ENCODE data around the gene NMNAT3.

Gene NMNAT3

GRCh38 chr3:139541532-139542288, 136.1 kb downstream of the NMNAT3 start:
- DNase-seq (ENCODE audit: low spot score): no peak

DNA sequence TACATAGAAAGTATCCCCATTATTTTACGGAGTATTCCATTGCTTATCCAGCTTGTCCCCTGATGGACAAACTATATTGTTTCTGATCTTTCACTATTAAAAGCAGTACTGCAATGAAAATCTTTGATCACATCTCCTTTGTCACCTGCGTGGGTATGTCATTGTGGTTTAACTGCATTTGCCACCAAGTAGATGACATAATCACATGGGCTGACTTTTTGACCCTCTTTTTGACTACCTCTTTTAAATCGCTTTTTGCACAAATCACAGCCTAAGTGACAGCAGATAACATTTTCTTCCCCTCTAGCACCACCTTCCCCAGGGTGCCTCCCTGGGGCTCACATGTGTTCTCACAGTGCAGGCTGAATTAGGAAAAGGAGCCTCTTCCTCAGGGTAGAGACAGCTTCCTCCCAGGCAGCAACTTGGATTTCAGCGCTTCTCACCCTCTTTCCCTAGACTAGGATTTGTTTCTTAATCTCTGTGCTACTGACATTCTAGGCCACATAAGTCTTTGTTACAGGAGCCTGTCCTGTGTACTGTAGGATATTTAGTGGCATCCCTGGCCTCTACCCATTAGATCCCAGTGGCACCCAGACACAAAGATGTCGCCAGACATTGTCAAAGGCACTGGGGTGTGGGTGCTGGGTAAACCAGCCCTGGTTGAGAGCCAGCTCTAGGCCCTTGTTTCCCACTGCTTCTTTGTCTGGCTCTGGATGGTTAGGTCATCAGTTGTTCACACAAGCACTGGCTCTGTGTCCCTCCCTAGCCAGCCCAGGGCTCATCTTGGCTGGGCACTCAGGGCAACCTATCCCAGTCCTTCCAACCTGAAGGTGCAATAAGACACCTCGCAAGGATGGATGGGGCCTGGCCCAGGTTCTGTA, 136.9 kb downstream of the NMNAT3 start:
- no peak for DNase-seq (ENCODE audit: low spot score)

DNA sequence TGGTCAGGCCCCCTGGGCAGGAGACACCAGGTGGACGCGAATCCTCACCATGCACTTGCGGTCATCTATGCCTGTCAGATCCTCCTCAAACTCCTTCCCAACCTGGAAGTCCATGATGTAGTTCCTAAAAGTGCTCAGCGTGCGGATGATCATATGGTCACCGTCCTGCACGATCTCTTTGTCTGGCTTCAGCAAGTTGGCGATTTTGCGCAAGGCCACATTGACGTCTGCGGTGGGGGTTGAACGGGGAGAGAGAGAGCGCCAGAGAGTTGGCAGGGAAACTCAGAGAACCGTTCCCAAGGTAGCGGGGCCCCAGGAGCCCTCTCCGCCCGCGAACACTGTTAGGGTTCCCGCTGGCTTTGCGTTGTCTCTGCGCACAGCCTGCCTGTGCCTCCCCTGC, 139.0 kb downstream of the NMNAT3 start:
- DNase-seq (ENCODE audit: low spot score): no peak

GRCh38 chr3:139537795-139538621, 139.8 kb downstream of the NMNAT3 start:
- DNase-seq (ENCODE audit: low spot score): peak; percentile 45

- peak; percentile 58 for DNase-seq (ENCODE audit: low spot score)
Measured at GRCh38 chr3:139537361-139537760, 140.4 kb downstream of the NMNAT3 start.

DNA sequence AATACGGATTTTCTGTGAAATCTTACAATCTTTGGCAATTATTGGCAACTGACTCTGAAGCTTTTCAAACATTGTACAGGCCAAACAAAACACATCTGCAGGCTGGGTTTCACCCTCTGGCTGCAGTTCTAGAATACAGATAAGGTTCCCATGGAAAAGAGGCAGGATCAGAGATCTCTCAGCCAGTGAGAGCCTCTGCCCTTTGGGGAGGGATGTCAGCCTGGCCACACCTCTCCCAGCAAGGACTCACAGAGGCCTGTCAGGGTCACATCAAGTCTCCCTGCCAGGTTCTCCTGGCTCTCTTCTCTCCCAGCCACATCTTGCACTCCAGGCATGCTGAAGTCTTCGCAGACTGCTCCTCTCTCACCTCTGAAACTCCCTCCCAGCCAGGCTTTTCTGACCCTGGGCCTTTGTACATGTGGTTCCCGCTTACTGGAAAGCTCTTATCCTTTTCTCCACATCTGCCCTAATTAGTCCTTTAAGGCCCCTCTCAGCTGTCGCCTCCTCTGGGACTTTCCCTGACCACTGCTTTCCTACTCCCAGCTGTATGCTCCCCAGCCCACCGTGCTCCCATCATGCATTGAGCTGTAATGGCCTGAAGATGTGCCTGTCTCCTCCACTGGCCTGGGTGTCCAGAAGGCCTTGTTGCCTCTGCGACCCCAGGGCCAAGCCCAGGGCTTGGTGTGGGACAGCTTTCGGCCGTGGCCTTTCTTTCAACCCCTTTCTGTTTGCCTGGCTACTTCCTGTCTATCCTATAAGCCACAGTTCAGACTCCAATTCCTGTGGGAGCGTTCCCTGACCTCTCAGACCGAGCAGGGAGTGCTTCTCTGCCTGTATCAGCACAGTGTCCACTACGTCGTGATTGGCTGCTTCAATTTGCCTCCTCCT, 142.5 kb downstream of the NMNAT3 start:
- no peak for DNase-seq (ENCODE audit: low spot score)

- DNase-seq (ENCODE audit: low spot score): peak; percentile 63
Measured at GRCh38 chr3:139534455-139534812, 143.3 kb downstream of the NMNAT3 start.

DNA sequence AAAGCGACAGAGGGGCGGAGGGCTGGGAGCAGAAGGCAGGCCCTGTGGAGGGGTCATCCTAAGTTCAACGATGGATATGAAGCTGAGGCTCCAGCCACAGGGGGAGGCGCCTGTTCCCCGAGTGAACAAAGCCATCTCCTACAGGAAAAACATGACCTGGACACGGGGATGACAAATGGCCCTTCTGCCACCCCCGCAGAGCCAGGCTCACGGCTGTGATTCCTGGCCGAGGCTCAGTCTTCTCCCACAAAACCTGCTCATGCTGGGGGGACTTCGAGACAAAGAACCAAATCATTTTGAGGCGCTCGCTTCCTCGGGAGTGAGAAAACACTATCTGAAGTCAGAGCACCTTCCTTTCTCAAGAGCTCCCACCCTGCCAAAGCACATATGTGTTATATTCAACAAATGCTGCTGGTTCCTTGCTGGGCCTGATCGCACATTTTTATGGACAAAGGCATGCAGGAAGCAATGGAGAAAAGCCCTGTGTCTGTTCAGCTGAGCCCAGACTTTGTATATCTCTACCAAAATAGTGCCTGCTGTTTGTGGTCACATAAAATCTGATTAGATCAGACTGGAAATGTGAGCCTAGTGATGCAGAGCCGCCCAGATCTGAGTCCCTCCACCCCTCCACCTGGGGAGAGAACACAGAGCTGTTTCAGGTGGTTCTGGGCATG, 143.9 kb downstream of the NMNAT3 start:
- peak; percentile 64 for DNase-seq (ENCODE audit: low spot score)

- DNase-seq (ENCODE audit: low spot score): no peak
Measured at GRCh38 chr3:139532976-139533375, 144.8 kb downstream of the NMNAT3 start.

DNA sequence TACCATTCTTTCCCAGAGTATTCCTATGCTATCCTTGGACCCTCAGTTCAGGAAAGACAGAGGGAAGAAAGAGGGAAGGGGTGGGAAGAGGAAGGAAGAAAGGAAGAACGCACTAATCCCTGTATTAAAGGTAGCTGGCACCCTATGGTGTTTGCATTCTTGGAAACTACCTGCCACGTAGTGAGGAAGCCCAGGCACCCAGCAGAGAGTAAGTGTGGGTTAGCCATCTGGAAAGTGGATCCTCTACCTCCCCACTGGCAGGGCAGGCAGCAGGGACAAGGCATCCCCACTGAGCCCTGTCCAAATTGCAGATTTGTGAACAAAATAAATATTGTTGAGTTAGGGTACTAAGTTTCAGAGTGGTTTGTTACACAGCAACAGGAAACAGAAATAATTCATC, 147.1 kb downstream of the NMNAT3 start:
- DNase-seq (ENCODE audit: low spot score): no peak

- no peak for DNase-seq (ENCODE audit: low spot score)
Measured at GRCh38 chr3:139529662-139530061, 148.1 kb downstream of the NMNAT3 start.

- no peak for DNase-seq (ENCODE audit: low spot score)
Measured at GRCh38 chr3:139528924-139529323, 148.8 kb downstream of the NMNAT3 start.

DNA sequence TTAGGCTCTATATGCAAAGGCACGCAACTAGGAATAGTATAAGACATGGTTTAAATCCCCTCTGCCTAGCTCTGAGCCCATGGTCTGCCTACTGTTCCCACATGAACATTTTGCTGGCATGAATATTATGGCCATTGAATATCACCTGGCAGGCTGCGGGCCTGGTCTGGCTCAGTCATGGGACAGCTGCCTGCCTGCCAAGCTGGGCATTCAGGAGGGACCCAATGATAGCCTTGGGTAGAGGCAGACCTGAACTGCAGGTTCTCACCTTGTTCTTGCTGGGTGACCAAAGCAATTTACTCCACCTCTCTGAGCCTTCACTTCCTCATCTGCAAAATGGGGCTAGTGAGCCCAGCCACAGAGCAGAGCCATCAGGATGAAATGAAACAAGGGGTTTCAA, 149.5 kb downstream of the NMNAT3 start:
- no peak for DNase-seq (ENCODE audit: low spot score)

- DNase-seq (ENCODE audit: low spot score): no peak
Measured at GRCh38 chr3:139527265-139527664, 150.5 kb downstream of the NMNAT3 start.

- no peak for DNase-seq (ENCODE audit: low spot score)
Measured at GRCh38 chr3:139526146-139526545, 151.6 kb downstream of the NMNAT3 start.

GRCh38 chr3:139524841-139525636, 152.7 kb downstream of the NMNAT3 start:
- no peak for DNase-seq (ENCODE audit: low spot score)

DNA sequence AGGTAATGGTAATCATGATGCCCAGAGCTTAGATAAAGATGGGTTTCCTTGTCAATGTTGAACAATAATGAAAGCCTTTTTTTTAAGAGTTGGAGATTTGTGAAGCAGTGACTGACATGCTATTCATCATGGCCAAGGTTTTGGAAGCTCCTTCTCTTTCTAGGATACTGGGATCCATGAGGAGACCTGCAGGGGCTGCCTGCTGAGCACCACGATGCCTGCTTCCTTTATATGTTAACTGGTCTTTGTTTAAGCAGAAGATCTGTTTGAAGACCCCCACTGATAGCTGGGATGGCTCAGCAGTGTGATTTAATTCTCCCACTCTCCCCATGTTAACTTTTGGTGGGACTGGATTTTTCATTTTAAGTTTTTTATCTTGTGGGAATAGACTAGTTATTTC, 154.1 kb downstream of the NMNAT3 start:
- DNase-seq (ENCODE audit: low spot score): no peak

DNA sequence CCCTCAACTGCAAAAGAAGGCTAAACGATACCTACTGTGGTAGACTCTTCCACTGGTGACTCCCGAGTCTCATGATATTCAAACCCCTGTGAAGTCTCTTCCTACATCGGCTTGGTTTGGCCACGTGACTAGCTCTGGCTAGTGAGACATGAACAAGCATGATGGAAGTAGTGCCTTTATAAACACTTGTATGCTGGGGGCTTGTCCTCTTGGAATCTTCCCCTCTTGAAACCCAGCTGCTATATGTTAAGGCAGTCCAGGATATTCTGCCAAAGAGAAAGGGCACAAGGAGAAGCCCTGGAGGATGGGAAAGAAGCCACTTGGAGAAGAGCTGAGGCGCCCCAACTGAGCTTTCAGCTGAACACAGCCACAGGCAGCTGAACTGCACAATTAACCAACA, 154.6 kb downstream of the NMNAT3 start:
- DNase-seq (ENCODE audit: low spot score): no peak

GRCh38 chr3:139522421-139522820, 155.4 kb downstream of the NMNAT3 start:
- DNase-seq (ENCODE audit: low spot score): no peak

DNA sequence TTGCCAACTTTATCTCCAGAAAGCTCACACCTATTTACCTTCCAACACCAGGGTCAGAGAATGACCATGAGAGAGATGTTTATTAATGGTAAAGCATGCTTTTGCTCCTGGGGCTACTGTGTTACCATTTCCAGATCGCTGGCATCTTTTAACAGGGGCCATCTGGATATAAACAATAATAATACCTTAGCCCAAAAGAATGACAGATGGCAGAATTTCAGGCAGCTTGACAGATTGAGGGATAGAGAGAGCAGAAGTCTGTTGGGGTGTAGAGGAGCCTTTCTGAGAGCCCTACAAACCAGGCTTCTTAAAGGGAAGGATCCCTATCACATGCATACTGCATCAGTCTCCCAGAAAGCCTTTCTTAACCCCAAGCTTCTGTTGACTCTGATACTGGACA, 156.0 kb downstream of the NMNAT3 start:
- no peak for DNase-seq (ENCODE audit: low spot score)
